D721Med (cell line): ENCODE data around the gene SLC25A51.

Experiments used
- DNase-seq: peaks from one replicate; pipeline ENCODE4 v3.0.0; 2011; ENCODE audit warnings: low spot score; ENCODE audit not compliant: insufficient read length
- FAIRE-seq: peaks from 2 replicates; lab custom pipeline; 2011; peaks lifted over from hg19 to GRCh38; lab: Jason Lieb, UNC
- TF ChIP-seq, protein P1 (sequence below): IDR thresholded peaks from 2 replicates; pipeline ENCODE4 v1.5.1; 2012; ENCODE audit warnings: mild to moderate bottlenecking, control low read depth; ENCODE audit not compliant: insufficient read depth; ENCODE audit errors: missing control alignments

SLC25A51 gene

DNA sequence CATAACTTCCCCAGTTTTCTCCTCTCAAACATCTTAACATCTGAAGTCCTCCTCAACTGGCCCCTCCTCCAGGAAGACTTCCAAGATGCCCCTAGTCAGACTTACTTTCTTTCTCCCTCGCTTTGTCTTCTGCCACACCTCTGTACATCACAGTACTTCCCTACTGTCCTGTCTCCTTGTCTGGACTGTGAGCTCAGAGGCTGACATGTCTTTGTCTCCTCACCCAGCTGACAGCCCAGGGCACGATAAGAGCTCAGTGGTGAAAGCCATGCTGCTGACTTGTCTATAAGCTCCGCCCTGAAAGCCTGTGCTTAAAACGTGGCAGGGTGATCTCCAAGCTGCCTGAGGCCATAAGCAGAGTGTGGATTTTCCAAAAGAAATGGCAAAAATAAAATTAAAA, 33.0 kb upstream of the SLC25A51 start:
- FAIRE-seq = no peak
- TF ChIP-seq, protein P1, sequence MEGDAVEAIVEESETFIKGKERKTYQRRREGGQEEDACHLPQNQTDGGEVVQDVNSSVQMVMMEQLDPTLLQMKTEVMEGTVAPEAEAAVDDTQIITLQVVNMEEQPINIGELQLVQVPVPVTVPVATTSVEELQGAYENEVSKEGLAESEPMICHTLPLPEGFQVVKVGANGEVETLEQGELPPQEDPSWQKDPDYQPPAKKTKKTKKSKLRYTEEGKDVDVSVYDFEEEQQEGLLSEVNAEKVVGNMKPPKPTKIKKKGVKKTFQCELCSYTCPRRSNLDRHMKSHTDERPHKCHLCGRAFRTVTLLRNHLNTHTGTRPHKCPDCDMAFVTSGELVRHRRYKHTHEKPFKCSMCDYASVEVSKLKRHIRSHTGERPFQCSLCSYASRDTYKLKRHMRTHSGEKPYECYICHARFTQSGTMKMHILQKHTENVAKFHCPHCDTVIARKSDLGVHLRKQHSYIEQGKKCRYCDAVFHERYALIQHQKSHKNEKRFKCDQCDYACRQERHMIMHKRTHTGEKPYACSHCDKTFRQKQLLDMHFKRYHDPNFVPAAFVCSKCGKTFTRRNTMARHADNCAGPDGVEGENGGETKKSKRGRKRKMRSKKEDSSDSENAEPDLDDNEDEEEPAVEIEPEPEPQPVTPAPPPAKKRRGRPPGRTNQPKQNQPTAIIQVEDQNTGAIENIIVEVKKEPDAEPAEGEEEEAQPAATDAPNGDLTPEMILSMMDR = no peak
- DNase-seq = peak; percentile 43

- TF ChIP-seq, protein P1 = no peak
- no peak for DNase-seq
- FAIRE-seq = no peak
Observed at GRCh38 chr9:37936376-37936775, 32.4 kb upstream of the SLC25A51 start.

GRCh38 chr9:37935096-37935495, 31.2 kb upstream of the SLC25A51 start:
- FAIRE-seq (no peak), DNase-seq (no peak)
- TF ChIP-seq, protein P1 = no peak

- FAIRE-seq (no peak), DNase-seq (no peak)
- TF ChIP-seq, protein P1 = no peak
Observed at GRCh38 chr9:37931592-37931991, 27.7 kb upstream of the SLC25A51 start.

- DNase-seq = no peak
- TF ChIP-seq, protein P1 = no peak
- no peak for FAIRE-seq
Observed at GRCh38 chr9:37929441-37929895, 25.5 kb upstream of the SLC25A51 start.

DNA sequence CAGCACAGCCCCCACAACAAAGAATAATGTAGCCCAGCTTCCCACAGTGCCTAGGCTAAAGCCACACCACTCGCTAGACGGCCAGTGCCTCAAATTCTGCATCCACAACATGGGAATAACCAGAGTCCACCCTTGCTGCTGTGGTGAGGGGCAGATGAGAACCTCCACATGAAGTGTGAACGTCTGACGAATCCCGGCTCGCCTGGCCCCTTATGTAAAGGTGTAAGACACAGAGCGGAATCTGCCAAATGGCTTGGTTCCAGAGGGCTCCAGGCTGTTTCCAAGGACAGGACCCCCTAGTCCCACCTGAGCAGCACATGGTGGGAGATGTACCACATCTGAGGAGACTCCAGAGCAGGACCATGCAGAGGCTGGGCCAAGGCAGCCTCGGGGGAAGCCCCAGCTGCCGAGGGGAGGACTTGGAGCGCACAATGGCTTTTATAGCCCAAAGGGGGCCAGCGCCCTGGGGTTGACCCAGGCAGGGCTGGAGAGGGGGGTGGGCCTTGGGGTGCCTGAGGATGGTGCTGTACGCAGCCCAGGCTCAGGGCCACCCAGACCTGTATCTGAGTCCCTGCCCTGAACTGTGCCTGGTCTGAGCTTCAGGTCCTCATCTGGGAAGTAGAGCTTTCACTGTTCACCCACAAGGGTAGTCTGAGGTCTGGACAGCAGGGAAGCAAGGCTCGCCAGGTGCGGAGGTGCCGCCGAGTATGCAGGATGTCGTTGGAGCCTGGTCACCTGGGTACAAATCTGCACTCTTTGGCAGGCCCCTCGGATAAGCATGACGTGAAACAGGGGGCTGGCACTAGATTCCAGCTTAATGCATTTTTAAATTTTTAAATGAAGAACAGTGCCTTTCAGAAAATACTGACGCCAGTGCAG, 24.9 kb upstream of the SLC25A51 start:
- no peak for DNase-seq
- TF ChIP-seq, protein P1 = no peak
- FAIRE-seq = no peak
